HepG2 (cell line): Measurements from ENCODE around the gene MAGEA9B. TPM values are rescaled to one million over a fixed set of nuclear protein-coding genes. Genes with fewer than 3 reads are reported as not detected.
"Not testable (repeated sequence)": the region's sequence is repeated elsewhere in the genome, so short reads cannot be mapped to it uniquely, and the experiment has no call there.

Source experiments
- ATAC-seq: fragments of 200-7000 bp; cut with Tn5 transposase; 3 replicates; pipeline ENCODE4 v1.9.1; 2020; ENCODE audit warnings: mild to moderate bottlenecking, moderate library complexity
- BruUV-seq: library from RNA; stranded (reverse); fragments of 400-500 nt; replicated peaks from 2 replicates; lab custom pipeline; 2021; lab: Mats Ljungman, UMichigan
- CTCF ChIA-PET: fragments of 300-600 bp; formaldehyde crosslinking; extraction: SDS; loops from one replicate; lab custom pipeline; 2021; ENCODE audit warnings: low total read pairs, inconsistent platforms, low intra/inter-chr PET ratio; lab: Yijun Ruan, JAX
- POLR2A ChIA-PET: fragments of 350-600 bp; sonication (Branson Sonifier 250); formaldehyde crosslinking; loops from one replicate; lab custom pipeline; 2020; ENCODE audit warnings: antibody characterized with exemption, inconsistent platforms; lab: Yijun Ruan, JAX
- DNase-seq: peaks from one replicate; pipeline ENCODE4 v3.0.0-alpha.2; 2015; ENCODE audit warnings: low spot score
- FAIRE-seq: peaks from 3 replicates; lab custom pipeline; 2011; peaks lifted over from hg19 to GRCh38; lab: Jason Lieb, UNC
- H2AFZ ChIP-seq: one replicate; pipeline ENCODE4 v1.6.1; 2011; ENCODE audit warnings: low read length, inconsistent platforms
- H3K27ac ChIP-seq: fragments of 300-600 bp; 3 replicates; pipeline ENCODE4 v1.8.0; 2011; ENCODE audit warnings: mixed run types, mild to moderate bottlenecking, mixed read lengths, low read length, inconsistent platforms; ENCODE audit not compliant: insufficient read depth; ENCODE audit errors: extremely low read length
- H3K27me3 ChIP-seq, 2 experiments: fragments of 200-600 bp in 1 of 2; 2 replicates in 1 of 2; 3 replicates in 1 of 2; pipeline versions ENCODE4 v1.6.0 to v1.8.0; 2011; ENCODE audit warnings: low read length in 2 of 2, mild to moderate bottlenecking in 2 of 2, moderate library complexity in 2 of 2, inconsistent platforms in 1 of 2; ENCODE audit not compliant: insufficient read depth in 2 of 2, control insufficient read depth in 1 of 2
- H3K36me3 ChIP-seq, 2 experiments: fragments of 200-600 bp in 1 of 2; replicated peaks in 1 of 2; 2 replicates in 1 of 2; 3 replicates in 1 of 2; pipeline versions ENCODE4 v1.5.1 to v1.8.0; 2011; ENCODE audit warnings: low read length in 2 of 2, inconsistent platforms in 1 of 2; ENCODE audit not compliant: insufficient read depth in 2 of 2, control insufficient read depth in 1 of 2
- H3K4me1 ChIP-seq: 2 replicates; pipeline ENCODE4 v1.5.1; 2012; ENCODE audit warnings: low read length, inconsistent platforms; ENCODE audit not compliant: insufficient read depth
- H3K4me2 ChIP-seq: 2 replicates; pipeline ENCODE4 v1.6.0; 2011; ENCODE audit warnings: low read depth, low read length, inconsistent platforms
- H3K4me3 ChIP-seq, 3 experiments: fragments of 200-600 bp in 1 of 3; sonication (generic), shearing (Covaris generic) in 1 of 3; replicated peaks in 1 of 3; 2 replicates each; pipeline ENCODE4 v1.5.1; 2011 to 2016; ENCODE audit warnings: low read length in 3 of 3, inconsistent platforms in 2 of 3, low read depth in 2 of 3, mild to moderate bottlenecking in 2 of 3, control low read depth in 1 of 3, mixed read lengths in 1 of 3; ENCODE audit not compliant: insufficient read depth in 1 of 3
- H3K79me2 ChIP-seq: one replicate; pipeline ENCODE4 v1.6.1; 2011; ENCODE audit warnings: low read length, inconsistent platforms; ENCODE audit not compliant: insufficient read depth
- H3K9ac ChIP-seq: 2 replicates; pipeline ENCODE4 v1.6.0; 2011; ENCODE audit warnings: mild to moderate bottlenecking, low read depth, low read length, inconsistent platforms; ENCODE audit not compliant: insufficient read depth
- H3K9me3 ChIP-seq: 2 replicates; pipeline ENCODE4 v1.5.1; 2012; ENCODE audit warnings: mild to moderate bottlenecking, low read length
- H4K20me1 ChIP-seq: 2 replicates; pipeline ENCODE4 v1.6.0; 2011; ENCODE audit warnings: inconsistent platforms, mild to moderate bottlenecking, low read length, moderate library complexity; ENCODE audit not compliant: insufficient read depth
- GLMP ChIP-seq: sonication (generic); formaldehyde crosslinking; IDR thresholded peaks from 2 replicates; pipeline ENCODE4 v1.9.0; 2021; ENCODE audit warnings: missing genetic modification reagents, mild to moderate bottlenecking, borderline replicate concordance
- WGBS: methylation state at CpG from one replicate; pipeline ENCODE4 v1.1.6; 2017; ENCODE audit warnings: low lambda C conversion rate; 5-methylcytosine and 5-hydroxymethylcytosine counted together
- in situ Hi-C: cut with HindIII; loops from 2 replicates; pipeline ENCODE4 v1.10.0; 2017; ENCODE audit warnings: low pct_unique_long_range_greater_than_20kb; ENCODE audit not compliant: extremely low pct_ligation_motif_present
- intact Hi-C: fragments of 100-400 bp; cut with micrococcal nuclease; formaldehyde crosslinking; loops from one replicate; pipeline ENCODE4 v1.10.0; 2022; ENCODE audit not compliant: unreplicated experiment
- polyA plus RNA-seq, 8 experiments: library from polyadenylated mRNA; depleted of rRNA in 3 of 8; stranded (reverse) in 7 of 8; unstranded in 1 of 8; fragments of >200 nt; fragmentation: Illumina TruSeq in 4 of 8; extraction: Trizol in 4 of 8; gene quantifications; 2 replicates each; pipeline versions ENCODE4 v1.2.1 to v1.2.3, GENCODE V29; 2011 to 2016; ENCODE audit warnings: low read depth in 4 of 8, missing spikeins in 1 of 8, mixed read lengths in 1 of 8; ENCODE audit not compliant: insufficient read depth in 1 of 8
- total RNA-seq, 5 experiments: library from RNA; depleted of rRNA; stranded (reverse); fragments of >200 nt; fragmentation: Illumina TruSeq; extraction: Trizol; gene quantifications; 2 replicates each; pipeline ENCODE4 v1.2.3, GENCODE V29; 2016; ENCODE audit warnings: low read depth in 1 of 5

MAGEA9B gene
- total and polyA plus RNA-seq, 2 of the 13 experiments (the other 11 are each of a cell fraction or from before 2014, with no cell fraction given), result 0.07 to 0.11 TPM

- no peak for TF ChIP-seq GLMP (CRISPR knock-in tag)
Measured at GRCh38 chrX:149563359-149563758, 23.9 kb downstream of the MAGEA9B start (continued).

GRCh38 chrX:149555251-149555650 lies 32.0 kb downstream of the MAGEA9B start:
- DNase-seq, H4K20me1 ChIP-seq, H3K4me3 ChIP-seq, H3K79me2 ChIP-seq, H3K9me3 ChIP-seq, H2AFZ ChIP-seq, BruUV-seq, H3K4me1 ChIP-seq, POLR2A ChIA-PET, H3K9ac ChIP-seq, H3K27ac ChIP-seq, H3K27me3 ChIP-seq, in situ Hi-C loops, ATAC-seq, CTCF ChIA-PET, FAIRE-seq, H3K4me2 ChIP-seq, H3K36me3 ChIP-seq, intact Hi-C loops: not testable (repeated sequence)
- whole genome bisulfite sequencing, result no CpG with 5 or more reads among the region's 4 CpGs

- WGBS, result no CpG with 5 or more reads among the region's 6 CpGs
- H3K9ac ChIP-seq, H3K36me3 ChIP-seq, ATAC-seq, BruUV-seq, DNase-seq, FAIRE-seq, H2AFZ ChIP-seq, in situ Hi-C loops, H4K20me1 ChIP-seq, POLR2A ChIA-PET, H3K9me3 ChIP-seq, H3K27me3 ChIP-seq, H3K27ac ChIP-seq, H3K4me2 ChIP-seq, CTCF ChIA-PET, H3K4me1 ChIP-seq, intact Hi-C loops, H3K4me3 ChIP-seq, H3K79me2 ChIP-seq: not testable (repeated sequence)
Measured at GRCh38 chrX:149551939-149552248, 35.4 kb downstream of the MAGEA9B start.

- POLR2A ChIA-PET, H4K20me1 ChIP-seq, H3K79me2 ChIP-seq, BruUV-seq, H3K4me1 ChIP-seq, H3K27ac ChIP-seq, CTCF ChIA-PET, H3K36me3 ChIP-seq, H3K9me3 ChIP-seq, H3K4me3 ChIP-seq, DNase-seq, in situ Hi-C loops, H2AFZ ChIP-seq, H3K27me3 ChIP-seq, H3K4me2 ChIP-seq, intact Hi-C loops, ATAC-seq, FAIRE-seq, H3K9ac ChIP-seq: not testable (repeated sequence)
- WGBS, result no CpG with 5 or more reads among the region's 4 CpGs
Measured at GRCh38 chrX:149551245-149551938, 35.9 kb downstream of the MAGEA9B start.

GRCh38 chrX:149550454-149550853 lies 36.8 kb downstream of the MAGEA9B start:
- H3K4me3 ChIP-seq, H3K36me3 ChIP-seq, intact Hi-C loops, H3K27ac ChIP-seq, H3K4me2 ChIP-seq, CTCF ChIA-PET, H3K4me1 ChIP-seq, H3K79me2 ChIP-seq, H3K9me3 ChIP-seq, ATAC-seq, in situ Hi-C loops, POLR2A ChIA-PET, H3K27me3 ChIP-seq, H4K20me1 ChIP-seq, H3K9ac ChIP-seq, BruUV-seq, H2AFZ ChIP-seq, DNase-seq: not testable (repeated sequence)
- peak; percentile 74 for FAIRE-seq
- no CpG with 5 or more reads among the region's 1 CpG for WGBS
